TTC549 (cell line): Measurements from ENCODE around the gene CTCFL.

Experiments used
- FAIRE-seq: peaks from 2 replicates; lab custom pipeline; 2012; peaks lifted over from hg19 to GRCh38; lab: Jason Lieb, UNC

CTCFL gene

DNA sequence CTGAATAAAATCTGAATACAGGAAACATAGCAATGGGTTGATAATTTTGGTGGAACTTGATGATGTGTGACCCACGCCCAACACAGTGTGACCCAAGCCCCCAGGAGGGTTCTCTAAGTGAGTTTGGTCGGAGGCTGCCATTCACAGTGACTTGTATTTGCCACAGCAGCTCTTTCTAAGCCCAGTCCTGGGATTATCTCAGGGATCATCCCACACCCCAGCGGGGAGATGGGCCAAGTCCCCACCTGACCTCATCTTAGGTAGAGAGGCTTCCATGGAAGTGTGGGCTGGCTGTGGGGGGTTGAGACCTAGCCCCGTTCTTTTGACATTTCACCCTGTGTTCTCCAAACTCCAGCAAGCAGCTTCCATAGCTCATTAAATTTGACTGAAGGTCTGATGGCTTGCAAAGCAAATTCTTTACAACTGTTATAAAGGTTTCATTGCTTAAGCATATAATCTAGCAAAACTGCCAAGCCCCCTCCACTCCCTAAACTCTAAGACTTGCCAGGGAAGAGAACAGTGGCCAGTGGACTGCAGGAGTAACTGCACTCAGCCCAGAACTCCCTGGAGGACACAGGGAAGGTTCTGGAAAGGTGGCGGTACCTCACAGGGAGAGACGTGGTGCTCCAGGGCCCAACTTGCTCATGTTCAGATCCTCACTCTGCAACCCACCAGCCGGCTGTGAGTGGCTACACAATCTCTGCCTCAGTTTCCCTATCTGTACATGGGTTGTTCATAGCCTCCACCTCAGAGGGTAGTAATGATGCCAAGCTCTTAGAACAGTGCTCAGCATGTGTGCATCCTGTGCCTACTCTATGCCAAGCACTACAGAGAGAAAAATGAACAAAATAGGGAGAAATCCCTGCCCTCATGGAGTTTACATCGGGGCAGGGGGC, 35.0 kb upstream of the CTCFL start:
- FAIRE-seq, result no peak

DNA sequence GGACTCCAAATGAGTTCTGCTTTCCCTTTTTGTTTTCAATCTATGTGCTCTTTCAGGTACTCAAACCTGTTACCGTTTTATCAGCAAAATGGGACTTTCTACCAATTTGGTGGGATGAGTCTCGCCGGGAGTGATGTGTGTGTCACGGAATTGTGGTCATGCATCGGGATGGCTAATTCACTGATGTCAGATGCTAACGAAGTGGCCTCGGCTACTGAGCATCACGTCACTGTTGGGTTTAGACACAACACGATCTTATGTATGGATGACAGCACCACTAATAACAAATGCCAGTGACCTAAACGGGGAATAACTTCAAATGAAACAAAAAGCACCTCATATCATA, 34.3 kb upstream of the CTCFL start:
- no peak for FAIRE-seq

DNA sequence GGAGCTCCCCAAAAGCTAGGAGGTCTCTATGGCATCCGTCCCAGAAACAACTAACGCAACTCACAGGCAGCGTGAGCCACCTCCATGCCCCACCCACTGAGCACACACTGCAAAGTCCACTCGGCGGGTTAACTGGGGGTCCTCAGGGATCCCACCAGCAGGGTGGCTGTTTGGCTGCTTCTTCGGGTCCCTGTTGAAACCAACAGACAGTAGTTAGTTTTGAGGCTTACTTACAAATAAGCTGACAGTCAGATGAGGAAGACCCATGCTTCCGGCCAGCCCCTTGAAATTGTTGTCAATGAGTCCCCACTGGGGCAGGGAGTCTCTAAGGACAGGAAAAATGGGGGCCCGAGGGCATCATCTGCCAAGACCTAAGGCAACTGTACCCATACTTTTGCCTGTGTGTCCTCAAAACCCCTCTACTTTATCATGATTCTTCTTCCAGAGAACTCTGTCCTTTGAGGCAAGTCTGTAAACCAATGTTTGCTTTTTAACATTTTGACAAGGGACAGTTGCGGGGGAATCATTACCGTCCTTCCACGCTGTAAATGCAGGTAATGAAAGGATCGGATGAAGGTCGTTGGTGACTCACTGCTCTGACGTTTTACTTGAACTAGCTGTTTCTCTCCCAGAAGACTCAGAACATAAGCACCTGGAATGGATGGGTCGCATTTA, 33.8 kb upstream of the CTCFL start:
- no peak for FAIRE-seq

GRCh38 chr20:57557926-57558613, 33.1 kb upstream of the CTCFL start:
- no peak for FAIRE-seq

DNA sequence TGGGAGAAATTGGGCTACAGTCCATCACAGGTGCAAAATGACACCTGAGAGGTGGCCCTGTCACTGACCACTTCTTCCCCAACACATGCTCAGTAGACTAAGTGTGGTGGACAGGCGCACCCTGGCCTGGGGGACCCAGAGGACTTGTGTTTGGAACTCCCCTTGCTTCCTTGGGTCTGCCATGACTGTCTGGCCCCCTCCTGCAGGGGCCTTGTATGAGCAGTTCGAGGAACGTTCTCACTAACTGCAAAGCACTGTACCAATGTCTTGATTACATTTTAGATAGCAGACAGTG, 32.0 kb upstream of the CTCFL start:
- FAIRE-seq, result no peak

DNA sequence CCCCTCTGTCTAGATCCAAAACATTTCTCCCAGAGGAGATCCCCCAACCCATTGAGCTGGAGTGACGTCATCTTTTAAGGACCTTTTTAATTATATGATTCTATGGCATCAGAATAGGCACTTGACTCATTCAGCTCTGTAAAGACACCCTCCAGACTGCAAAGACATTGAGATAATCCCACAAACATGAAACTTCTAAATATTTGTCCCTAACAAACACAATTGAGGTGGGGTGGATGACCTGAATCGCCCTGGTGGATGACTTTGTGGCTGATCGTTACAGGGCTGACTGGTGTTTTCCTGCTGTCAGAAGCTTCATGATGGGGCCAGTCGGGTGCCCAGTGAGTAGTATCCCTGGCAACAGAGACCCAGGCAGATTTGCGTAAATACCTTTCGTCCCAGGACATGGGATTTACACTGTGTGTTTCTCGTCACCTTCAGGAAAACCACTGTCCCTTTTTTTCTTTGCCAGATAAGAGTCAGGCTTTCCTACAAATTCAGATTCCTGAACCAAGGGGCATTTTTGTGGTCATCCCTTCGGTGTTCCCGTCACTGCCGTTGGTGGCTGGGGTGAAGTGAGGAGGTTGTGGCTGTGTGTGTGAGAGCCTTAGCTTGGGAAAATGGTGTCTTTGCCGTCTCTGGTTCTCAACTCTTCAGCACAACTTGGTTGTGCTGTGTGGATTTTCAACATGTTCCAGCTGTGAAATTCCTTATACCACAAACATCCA, 30.7 kb upstream of the CTCFL start:
- no peak for FAIRE-seq

DNA sequence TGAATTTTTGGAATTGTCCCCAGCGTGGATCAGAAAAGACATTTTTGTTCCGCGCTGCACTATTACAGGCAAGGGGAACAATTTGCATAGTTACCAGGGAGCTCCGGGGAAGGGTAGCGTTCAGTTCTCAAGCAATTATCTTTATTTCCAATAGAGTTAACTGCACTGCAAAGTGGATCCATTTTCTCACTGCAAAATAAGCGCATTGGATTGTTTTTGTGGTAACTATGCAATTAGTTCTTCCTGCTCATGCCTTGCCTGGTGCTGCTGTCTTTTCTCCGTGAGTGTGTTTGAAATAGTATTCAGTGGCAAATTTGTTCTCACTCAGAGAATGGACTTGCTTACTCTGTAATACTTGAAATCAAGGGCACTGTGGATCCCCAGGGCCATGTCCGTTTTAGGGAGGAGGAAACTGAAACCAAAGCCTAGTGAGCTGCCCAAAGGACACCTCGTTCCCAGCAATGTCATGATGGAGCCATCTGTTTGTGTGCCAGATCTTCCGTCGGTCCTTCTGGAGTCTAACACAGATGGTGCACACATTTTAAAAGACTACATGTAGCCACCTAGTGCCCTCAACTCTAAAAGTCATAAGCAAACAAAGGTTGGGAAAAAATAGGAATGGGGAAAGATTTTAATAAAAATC, 28.6 kb upstream of the CTCFL start:
- no peak for FAIRE-seq

GRCh38 chr20:57552471-57552870, 27.5 kb upstream of the CTCFL start:
- no peak for FAIRE-seq

GRCh38 chr20:57548177-57549058, 23.5 kb upstream of the CTCFL start:
- FAIRE-seq, result no peak

DNA sequence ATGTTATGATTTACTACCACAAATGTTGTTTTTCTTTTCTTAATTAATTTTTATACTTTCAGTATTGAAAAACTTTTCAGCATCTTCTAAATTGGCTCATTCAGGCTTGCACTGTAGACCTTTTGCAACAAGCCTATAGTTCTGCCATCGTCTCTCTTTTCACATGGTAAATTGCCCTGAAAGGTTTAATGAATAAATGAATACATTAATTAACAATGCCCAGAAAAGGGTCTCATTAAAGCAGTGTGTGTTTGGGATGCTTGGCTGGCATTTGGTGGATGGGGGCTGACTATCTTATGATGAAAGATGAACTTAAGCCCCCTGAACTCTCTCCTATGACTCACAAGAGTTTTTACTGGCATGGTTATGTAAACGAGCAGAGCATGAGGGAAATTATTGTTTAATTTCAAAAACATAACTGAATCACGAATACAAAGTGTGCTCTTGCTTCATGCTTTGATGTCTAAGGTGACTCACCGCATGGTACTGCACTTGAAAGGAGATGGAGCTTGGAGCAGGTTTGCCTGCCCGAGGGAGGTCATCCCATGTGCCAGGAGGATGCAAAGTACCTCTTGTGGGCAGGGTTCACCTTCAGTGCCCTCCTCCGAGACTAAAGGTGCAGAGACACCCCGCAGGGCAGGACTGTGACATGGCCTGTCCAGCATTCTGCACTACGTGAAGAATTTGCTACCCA, 22.2 kb upstream of the CTCFL start:
- no peak for FAIRE-seq

- no peak for FAIRE-seq
Measured at GRCh38 chr20:57545927-57546662, 21.2 kb upstream of the CTCFL start.

DNA sequence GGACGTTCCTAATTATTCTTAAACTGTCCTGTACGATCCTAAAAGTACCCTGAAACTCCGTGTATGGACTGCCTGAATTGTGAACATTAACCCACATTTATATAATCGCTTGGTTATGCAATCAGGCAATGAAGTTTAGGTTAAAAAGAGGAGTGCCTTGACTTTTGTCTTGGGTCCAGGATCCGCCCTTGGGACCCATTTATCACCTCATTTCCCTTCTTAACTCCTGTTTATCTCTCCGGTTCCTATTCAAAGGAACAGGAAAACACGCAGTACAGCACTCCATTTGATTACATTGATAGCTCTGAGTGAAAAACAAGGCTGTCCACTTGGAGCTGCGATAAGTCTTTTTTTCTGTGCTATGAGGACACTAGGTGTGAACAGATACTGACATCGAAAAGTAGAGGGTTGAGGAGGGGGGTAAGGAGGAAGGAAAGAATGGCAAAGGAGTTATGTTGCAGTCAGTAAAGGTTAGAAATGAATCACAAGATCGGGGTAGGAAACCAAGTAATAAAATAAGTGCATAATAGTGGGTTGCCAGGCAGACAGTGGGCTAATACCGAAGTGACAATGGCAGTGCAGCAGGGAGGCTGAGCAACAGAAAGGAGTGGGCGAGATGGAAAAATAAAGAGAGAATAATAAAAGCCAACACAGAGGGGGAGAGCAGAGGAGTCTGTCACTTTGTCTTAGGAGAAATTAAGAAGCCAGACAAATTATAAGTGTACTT, 20.1 kb upstream of the CTCFL start:
- no peak for FAIRE-seq

DNA sequence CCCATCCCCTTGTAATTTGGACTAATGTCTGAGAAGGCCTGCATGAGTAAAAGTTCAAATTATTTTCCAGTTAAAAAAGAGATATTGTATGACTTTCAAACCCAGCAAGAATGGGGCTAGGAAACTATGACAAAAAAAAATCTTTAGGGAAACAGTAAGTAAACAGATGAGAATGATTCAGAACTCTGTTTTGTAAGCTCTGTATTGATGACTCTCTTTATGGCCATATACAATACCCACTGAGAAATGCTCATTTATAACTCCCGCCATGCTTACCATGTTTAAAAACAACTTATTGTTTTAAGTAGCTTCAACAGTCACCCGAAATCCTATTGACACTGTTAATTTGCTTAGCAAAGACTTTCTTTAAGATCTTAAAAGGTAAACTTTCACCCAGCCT, 18.8 kb upstream of the CTCFL start:
- no peak for FAIRE-seq

DNA sequence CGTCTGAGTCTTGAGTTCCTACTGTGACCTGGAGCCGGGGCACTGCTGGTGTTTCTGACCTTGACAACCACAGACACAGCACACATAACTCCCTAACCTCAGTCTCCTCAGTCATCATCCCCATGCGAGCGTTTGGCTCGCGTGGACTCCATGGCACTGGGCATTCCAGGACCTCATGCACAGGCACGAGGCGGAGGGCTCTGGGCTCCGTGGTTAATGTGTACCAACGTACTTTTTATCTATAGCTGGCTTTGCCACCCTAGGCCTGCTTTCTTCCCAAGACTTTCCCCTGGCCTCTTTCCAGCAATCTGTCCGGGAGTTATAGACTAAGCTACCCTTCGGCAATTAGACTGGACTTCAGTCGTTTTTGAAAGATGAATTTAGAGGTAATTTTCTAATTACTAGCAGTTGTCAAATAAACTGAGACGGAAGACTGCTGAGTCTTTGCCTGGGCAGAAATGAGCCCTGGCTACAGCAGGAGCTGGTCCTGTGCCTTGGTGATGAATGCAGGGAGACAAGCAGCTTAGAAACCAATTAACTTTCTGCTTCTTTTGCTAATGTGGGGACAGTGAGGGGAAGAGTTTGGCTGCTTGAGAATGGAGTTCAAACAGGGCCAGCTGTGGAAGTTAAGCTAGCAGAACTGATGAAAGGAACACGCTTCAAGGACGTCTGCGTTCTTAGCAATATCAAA, 16.1 kb upstream of the CTCFL start:
- no peak for FAIRE-seq

- no peak for FAIRE-seq
Measured at GRCh38 chr20:57539889-57540288, 14.9 kb upstream of the CTCFL start.

DNA sequence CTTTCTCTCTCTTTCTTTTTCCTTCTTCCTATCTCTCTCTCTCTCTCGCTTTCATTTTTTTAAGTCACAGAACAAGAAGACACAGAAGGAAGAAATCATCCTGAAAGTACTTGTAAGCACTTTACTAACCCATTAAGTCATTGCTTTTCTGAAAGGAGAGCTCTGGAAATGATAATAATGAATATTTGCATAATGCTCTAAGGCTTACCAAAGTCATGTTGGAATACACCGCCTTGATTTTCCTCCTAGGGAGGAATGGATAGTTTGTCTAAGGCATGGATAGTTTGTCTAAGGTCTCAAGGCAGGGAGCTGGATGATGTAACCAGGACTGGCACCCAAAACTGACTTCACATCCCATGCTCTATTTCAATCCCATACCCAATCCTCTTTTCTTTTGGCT, 12.9 kb upstream of the CTCFL start:
- FAIRE-seq, result no peak

DNA sequence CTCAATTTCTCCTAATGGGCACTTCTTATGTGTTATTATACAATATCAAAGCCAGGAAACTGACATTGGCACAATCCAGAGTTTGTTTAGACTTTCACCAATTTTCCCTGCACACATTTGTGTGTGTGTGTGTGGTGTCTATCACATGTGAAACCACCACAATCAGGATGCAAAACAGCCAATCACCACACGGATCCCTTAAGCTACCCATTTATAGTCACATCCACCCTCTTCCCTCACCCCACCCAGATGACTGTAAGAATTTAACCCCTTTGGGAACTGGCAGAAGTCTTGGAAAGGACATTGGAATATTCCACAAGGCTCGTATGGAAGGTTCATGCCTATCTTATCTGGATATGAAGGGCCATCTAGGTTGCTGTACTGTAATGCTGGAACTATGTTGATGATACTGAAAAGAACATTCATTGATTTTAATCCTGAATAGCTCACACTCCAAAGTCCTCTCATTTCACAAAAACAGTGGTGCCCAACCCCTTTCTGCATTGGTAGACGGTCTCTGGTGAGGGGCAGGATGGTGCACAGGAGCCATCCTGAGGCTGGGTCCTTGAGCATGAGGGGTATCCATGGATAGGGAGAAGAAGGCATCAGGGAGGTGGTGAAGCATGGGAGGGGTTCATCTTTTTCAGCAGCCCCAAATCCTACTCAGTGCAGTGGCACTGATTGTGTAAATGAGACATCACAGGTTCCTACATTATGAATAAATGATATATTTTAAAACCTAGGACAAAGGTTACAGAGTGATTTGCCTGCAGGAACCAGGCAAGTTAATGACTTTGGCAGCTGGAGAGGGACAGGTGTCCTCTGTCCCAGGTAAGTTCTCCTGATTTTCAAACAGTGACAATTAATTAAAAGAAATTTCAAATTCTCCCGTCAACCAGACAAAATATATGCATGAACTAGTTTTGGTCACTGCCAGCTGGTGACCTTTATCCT, 12.1 kb upstream of the CTCFL start:
- FAIRE-seq, result no peak
